GM11168 (cell line): ENCODE measurements around the gene SGIP1.

ENCODE experiments used
- in situ Hi-C: fragments of 300-500 bp; cut with MboI; formaldehyde crosslinking; loops from one replicate; pipeline ENCODE4 v1.12.0; 2022; ENCODE audit warnings: low sequenced_read_pairs; ENCODE audit not compliant: unreplicated experiment

SGIP1 gene

GRCh38 chr1:66751160-66751559, 217.2 kb downstream of the SGIP1 start:
- in situ Hi-C loops, result loop anchor here (25.0 kb wide), 2 partner anchors 386 to 736 kb away; partner anchors contain the start of gene C1orf141

- in situ Hi-C loops, result loop anchor here (25.0 kb wide), 2 partner anchors 385 to 735 kb away; partner anchors contain the start of gene C1orf141
These were observed 218.1 kb downstream of the SGIP1 start, which contains the start of gene DYNLT5 for GRCh38 chr1:66752000-66752592. DYNLT5 (plus strand) TSS chr1:66752459; CDS start chr1:66754659, 2,200 bp downstream.

DNA sequence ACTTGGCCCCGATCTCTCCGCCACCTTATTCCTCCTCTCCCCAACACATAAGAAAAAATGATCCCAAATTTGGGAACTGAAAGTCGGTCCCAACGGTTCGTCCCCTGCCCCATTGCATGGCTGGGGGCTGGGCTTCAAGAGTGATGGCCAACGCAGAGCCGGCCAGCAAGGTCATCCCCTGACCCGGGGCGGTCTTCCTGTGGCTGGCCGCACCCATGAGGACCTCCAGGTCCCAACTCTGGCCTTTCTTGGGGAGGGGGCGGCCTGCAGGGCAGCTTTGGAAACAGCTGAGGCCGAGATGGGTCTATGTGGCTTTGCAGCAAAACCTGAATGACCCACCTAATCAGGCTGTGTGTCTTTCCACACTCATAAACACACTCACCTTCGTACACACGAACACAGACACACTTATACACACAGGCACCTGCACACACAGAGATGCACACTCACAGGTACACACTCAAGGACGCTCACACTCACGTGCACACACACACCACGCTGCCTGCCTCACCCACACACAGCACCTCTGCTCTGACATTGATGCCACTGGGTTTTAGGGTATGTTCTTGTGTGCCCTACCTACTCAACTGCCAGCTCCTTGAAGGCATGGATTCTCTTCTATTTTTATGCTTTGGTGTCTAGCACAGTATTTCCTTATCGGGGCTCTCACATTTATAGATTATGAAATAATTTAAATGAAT, 218.9 kb downstream of the SGIP1 start:
- in situ Hi-C loops, result loop anchor here (25.0 kb wide), 2 partner anchors 384 to 734 kb away; partner anchors contain the start of gene C1orf141

DNA sequence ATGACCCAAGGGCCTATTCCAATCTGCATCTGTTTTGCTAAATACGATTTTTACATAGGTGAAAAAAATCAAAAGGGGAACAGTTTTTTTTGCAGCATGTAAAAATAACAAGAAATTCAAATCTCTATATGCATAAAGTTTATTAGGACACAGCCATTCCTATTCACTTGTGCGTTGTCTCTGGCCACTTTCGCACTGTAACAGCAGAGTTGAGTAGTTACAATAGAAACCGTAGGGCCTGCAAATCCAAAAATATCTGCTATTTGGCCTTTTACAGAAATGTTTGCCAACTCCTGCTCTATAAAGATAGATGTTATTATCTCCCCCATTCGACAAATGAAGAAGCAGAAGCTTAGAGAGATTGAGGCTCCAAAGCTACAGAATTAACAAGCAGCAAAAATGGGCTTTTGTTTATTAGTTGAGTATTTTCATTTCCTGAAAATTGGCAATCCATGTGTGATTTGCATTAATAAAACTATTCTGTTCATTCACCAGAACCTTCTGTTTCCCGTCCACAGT, 223.8 kb downstream of the SGIP1 start:
- in situ Hi-C loops, result loop anchor here (25.0 kb wide), 2 partner anchors 380 to 730 kb away; partner anchors contain the start of gene C1orf141

GRCh38 chr1:66758241-66758755, 224.3 kb downstream of the SGIP1 start:
- in situ Hi-C loops, result loop anchor here (25.0 kb wide), 2 partner anchors 379 to 729 kb away; partner anchors contain the start of gene C1orf141

GRCh38 chr1:66760506-66760905, 226.6 kb downstream of the SGIP1 start:
- in situ Hi-C loops, result loop anchor here (25.0 kb wide), 2 partner anchors 377 to 727 kb away; partner anchors contain the start of gene C1orf141

DNA sequence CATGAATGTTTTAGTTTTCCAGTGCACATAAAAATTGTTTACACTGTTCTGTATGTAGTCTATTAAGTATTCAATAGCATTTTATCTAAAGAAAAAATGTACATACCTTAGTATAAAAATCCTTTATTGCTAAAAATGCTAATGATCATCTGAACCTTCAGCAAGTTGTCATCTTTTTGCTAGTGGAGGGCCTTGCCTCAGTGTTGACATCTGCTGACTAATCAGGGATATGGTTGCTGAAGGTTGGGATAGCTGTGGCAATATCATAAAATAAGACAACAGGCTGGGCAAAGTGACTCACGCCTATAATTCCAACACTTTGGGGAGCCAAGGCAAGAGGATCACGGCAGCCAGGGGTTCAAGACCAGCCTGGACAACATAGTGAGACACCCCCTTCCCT, 227.3 kb downstream of the SGIP1 start:
- in situ Hi-C loops, result loop anchor here (25.0 kb wide), 2 partner anchors 376 to 726 kb away; partner anchors contain the start of gene C1orf141

GRCh38 chr1:66764994-66765578, 231.1 kb downstream of the SGIP1 start:
- in situ Hi-C loops, result loop anchor here (25.0 kb wide), 2 partner anchors 372 to 722 kb away; partner anchors contain the start of gene C1orf141

- in situ Hi-C loops, result loop anchor here (25.0 kb wide), 2 partner anchors 370 to 720 kb away; partner anchors contain the start of gene C1orf141
These were observed 233.7 kb downstream of the SGIP1 start for GRCh38 chr1:66767626-66768025.

GRCh38 chr1:66768965-66769364, 235.0 kb downstream of the SGIP1 start:
- in situ Hi-C loops, result loop anchor here (25.0 kb wide), 2 partner anchors 368 to 718 kb away; partner anchors contain the start of gene C1orf141

DNA sequence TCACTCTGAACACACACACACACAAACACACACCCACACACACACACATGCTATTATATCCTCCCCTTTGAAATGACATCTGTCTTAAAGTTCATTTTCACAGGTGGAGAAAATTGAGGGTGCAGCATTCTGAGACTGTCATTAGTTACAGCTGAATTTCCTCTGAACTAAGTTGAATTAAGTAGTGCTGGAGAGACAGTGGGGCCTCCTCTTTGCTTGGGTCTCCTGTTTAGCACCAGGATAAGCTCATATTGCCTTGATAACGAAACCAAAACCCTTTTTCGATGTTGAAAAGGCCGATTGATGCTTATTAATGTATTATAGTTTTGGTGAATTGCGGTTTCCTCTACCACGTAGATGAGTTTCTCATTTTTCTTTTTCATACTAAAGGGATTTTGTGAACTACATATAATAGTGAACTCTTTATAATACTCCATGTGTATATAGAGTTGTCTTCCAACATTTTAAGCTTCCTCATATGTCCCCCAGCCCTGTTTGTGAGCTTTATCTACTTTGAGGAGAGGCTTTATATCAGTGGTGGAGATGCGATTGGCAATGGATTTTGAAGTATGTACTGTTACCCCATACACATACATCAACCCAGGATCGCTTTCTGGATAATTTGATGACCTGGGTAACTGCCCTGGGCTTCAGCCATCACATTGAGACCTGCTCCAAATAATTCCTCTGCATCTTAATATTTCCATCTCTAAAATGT, 235.7 kb downstream of the SGIP1 start:
- in situ Hi-C loops, result loop anchor here (5.0 to 25.0 kb wide), 3 partner anchors 43 to 718 kb away; partner anchors contain the start of gene C1orf141

GRCh38 chr1:66770240-66770639, 236.3 kb downstream of the SGIP1 start:
- in situ Hi-C loops, result loop anchor here (5.0 to 25.0 kb wide), 3 partner anchors 42 to 717 kb away; partner anchors contain the start of gene C1orf141

- in situ Hi-C loops, result loop anchor here (5.0 to 25.0 kb wide), 3 partner anchors 42 to 717 kb away; partner anchors contain the start of gene C1orf141
These were observed 236.7 kb downstream of the SGIP1 start for GRCh38 chr1:66770694-66771093.

- in situ Hi-C loops, result loop anchor here (5.0 to 25.0 kb wide), 3 partner anchors 39 to 714 kb away; partner anchors contain the start of gene C1orf141
These were observed 239.3 kb downstream of the SGIP1 start for GRCh38 chr1:66773227-66773626.

GRCh38 chr1:66774438-66774837, 240.5 kb downstream of the SGIP1 start:
- in situ Hi-C loops, result loop anchor here (5.0 to 25.0 kb wide), 3 partner anchors 38 to 713 kb away; partner anchors contain the start of gene C1orf141

DNA sequence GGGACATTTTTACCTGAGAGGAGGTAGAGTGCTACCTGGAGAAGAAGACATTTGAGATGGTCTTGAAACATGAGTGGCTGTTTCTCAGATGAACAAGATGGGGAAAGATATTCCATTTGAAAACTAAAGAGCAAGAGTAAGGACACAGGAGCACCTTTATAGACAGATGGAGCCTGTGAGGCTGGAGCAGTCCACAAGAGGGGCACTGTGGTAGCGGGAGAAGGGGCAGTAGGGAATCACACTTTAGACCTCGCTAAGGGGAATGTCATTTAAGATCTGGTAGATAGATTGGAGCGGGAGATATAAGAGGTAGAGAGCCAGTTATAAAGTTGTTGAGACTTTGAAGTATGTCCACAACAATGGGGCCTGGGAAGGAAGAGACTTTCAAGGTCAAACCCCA, 241.7 kb downstream of the SGIP1 start:
- in situ Hi-C loops, result no loop called here

DNA sequence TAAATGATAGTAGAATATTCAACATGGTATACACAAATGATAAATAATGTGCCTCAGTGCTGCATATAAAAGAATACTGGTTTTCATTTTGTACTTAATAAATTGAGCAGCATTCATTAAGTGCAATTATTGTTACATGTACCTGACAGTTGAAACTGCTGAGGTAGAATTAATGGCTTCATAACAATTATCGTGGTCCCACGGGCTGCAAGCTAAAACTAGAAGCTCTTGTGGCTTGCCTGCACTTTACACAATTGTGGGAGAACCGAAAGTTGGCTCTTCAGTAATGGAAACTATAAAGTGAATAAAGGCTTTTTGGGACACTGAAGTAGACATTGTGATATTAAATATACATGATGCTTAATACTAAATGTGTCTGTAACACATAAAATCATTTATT, 243.9 kb downstream of the SGIP1 start:
- in situ Hi-C loops, result no loop called here

DNA sequence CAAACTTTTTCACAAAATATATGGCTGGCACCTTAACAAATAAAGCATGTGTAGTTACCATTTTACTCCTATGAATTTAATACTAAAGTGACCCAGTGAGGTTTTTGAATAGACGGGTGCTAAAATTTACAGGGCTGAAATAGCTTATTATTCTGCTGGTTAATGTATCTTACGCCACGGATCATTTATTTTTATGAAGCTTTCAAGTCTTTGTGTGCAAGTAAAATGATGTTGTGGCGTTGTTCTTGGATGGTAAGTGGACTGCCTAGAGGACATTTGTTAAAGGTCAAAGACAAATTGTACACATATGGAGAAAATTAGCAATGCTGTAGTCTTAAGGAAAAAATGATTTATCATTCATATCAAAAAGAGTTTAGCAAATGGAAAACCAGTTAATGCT, 244.3 kb downstream of the SGIP1 start:
- in situ Hi-C loops, result no loop called here

DNA sequence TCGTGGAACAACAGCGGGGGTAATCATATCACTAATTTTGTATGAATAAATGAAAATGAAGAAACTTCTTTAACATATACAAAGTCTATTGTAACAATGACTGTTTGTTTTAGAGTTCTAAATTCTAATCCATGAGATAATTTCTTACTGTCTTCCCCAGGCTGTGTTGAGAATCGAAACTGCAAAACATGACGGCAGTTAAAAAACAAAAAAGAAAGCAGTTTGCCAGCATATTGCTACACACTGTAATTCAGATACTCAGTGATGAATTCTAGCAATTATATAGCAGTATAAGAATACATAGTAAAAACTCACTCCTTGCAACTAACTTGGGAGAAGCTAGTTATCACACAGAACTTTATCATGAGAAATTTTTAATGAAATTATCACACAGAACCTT, 245.0 kb downstream of the SGIP1 start:
- in situ Hi-C loops, result no loop called here
